IPS-20b (cell line): ENCODE results near the gene A2M.

ENCODE experiments used
- H3K27ac ChIP-seq: one replicate; pipeline ENCODE4 v1.5.1; 2013; ENCODE audit warnings: low read length
- H3K27me3 ChIP-seq: 2 replicates; pipeline ENCODE4 v1.6.1; 2013; ENCODE audit warnings: mild to moderate bottlenecking, low read length, inconsistent platforms; ENCODE audit not compliant: insufficient read depth
- H3K36me3 ChIP-seq: 2 replicates; pipeline ENCODE4 v1.6.1; 2013; ENCODE audit warnings: low read depth, mild to moderate bottlenecking, inconsistent platforms, low read length, moderate library complexity; ENCODE audit not compliant: insufficient read depth
- H3K4me1 ChIP-seq: 2 replicates; pipeline ENCODE4 v1.6.1; 2013; ENCODE audit warnings: mild to moderate bottlenecking, control low read depth, inconsistent platforms, low read length, moderate library complexity; ENCODE audit not compliant: insufficient read depth
- H3K4me3 ChIP-seq: 2 replicates; pipeline ENCODE4 v1.5.1; 2013; ENCODE audit warnings: mild to moderate bottlenecking, low read length, inconsistent platforms
- H3K9ac ChIP-seq: 2 replicates; pipeline ENCODE4 v1.6.1; 2013; ENCODE audit warnings: low read depth, mild to moderate bottlenecking, inconsistent platforms, low read length, moderate library complexity
- H3K9me3 ChIP-seq: 2 replicates; pipeline ENCODE4 v1.6.1; 2013; ENCODE audit warnings: mild to moderate bottlenecking, low read depth, low read length, inconsistent platforms; ENCODE audit not compliant: insufficient read depth

Gene A2M

DNA sequence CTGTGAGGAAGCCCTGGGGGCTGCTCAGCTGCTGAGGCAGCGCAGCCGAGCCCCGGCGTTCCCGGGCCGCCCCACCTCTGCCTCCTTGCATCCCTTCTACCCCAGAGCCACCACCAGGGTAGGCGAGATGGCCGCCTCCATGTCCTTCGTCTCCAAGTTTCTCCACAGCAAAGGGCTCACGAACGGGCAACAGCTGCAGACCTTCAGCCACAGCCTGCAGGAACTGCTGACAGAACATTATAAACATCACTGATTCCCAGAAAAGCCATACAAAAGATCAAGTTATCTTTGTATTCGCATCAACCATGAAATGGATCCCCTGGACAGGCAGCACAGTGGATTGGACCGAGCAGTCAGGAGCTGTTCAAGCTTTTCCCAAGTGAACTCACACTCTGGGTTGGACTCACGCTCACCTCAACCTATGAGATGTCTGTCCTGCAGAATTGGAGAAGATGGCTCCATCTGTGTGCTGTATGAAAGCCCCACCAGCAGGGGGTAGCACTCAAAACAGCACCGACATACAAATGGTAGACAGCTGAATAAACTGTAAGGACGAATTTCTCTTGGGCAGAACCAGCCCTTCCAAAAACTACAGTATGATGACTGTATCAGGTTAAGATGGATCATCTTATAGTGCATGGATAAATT is 19.4 kb upstream of the A2M start:
- H3K4me3 ChIP-seq, result no peak overlapping the region
- H3K27me3 ChIP-seq, result no peaks in the 10 kb centered on the region
- no peak overlapping the region for H3K27ac ChIP-seq
- H3K36me3 ChIP-seq, result no peaks in the 10 kb centered on the region
- no peaks in the 10 kb centered on the region for H3K4me1 ChIP-seq
- peaks cover 14% of the 10 kb centered on the region; the same call in 1 of the 2 replicates for H3K9me3 ChIP-seq
- H3K9ac ChIP-seq, result no peak overlapping the region

DNA sequence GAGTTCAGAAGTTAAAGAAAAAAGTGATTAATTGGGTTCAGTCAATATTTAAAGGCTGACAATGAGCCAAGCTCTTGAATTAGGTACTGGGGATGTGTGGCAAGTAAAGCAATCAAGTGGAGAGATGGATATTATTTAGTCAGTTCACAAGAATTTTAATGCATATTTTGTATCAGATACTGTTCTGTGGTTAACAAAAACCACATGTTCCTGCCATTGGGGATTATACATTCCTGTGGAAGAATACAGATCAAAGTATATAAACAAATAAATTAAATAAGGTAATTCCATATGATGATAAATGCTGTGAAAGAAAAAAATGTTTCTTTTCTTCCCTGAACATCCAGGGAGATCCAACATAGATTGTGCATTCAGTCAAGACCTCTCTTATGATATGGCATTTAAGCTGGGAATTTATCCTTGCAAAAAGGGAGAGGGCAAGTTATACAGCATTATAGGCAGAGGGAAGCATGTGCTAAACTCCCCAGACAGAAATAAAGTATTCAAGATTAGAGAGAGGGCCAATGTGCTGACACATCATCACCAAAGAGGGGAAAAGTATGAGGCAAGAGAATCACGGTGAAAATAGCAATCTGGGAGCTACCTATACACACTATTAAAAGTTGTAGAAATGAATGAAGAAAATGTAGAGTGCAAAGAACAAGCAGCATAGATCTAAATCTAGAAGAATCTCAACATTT is 17.6 kb upstream of the A2M start:
- Histone ChIP-seq H3K9ac (no peak overlapping the region), H3K36me3 (no peaks in the 10 kb centered on the region), H3K27me3 (no peaks in the 10 kb centered on the region), H3K9me3 (no peaks in the 10 kb centered on the region), H3K4me3 (no peak overlapping the region), H3K4me1 (no peaks in the 10 kb centered on the region), H3K27ac (no peak overlapping the region)

DNA sequence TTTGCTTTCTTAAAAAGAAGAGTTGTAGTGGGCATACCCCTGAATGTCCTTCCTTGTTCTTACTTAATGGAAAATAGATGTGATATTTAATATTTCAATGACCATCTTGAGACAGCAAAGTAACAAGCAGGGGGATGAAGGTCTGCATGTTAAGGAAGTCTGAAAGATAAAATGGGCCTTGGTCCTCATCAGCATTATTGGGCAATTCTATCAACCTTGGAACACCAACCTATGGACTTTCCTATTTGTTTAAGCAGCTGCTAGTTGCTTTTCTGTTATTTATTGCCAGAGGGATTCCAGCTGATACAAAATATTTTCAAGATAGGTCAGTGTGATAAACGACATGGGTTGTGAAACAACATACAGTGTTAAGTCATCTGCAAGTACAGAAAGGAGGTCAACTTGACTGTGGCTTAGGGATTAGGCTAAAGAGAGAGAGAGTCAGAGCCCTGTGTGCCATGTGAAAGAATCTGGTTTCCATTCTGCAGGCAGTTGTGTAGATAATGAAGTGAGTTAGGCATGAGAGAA is 16.4 kb upstream of the A2M start:
- H3K4me1 ChIP-seq, result no peaks in the 10 kb centered on the region
- H3K4me3 ChIP-seq, result no peak overlapping the region
- no peaks in the 10 kb centered on the region for H3K36me3 ChIP-seq
- H3K27me3 ChIP-seq, result no peaks in the 10 kb centered on the region
- no peak overlapping the region for H3K9ac ChIP-seq
- H3K9me3 ChIP-seq, result no peaks in the 10 kb centered on the region
- no peak overlapping the region for H3K27ac ChIP-seq

DNA sequence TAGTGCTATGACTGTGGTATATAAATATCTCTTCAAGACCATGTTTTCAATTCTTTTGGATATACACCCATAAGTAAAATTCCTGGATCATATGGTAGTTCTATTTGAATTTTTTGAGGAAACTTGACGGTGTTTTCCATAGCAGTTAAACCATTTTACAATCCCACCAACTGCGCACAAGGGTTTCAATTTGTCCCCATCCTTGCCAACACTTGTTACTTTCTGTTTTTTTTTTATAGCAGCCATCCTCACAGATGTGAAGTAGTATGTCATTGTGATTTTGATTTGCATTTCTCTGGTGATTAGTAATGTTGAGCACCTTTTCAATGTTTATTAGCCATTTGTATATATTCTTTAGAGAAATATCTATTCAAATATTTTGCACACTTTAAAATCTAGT is 14.5 kb upstream of the A2M start:
- Histone ChIP-seq H3K4me3 (no peak overlapping the region), H3K36me3 (no peaks in the 10 kb centered on the region), H3K4me1 (no peaks in the 10 kb centered on the region), H3K27ac (no peak overlapping the region), H3K9ac (no peak overlapping the region), H3K27me3 (no peaks in the 10 kb centered on the region), H3K9me3 (no peaks in the 10 kb centered on the region)

DNA sequence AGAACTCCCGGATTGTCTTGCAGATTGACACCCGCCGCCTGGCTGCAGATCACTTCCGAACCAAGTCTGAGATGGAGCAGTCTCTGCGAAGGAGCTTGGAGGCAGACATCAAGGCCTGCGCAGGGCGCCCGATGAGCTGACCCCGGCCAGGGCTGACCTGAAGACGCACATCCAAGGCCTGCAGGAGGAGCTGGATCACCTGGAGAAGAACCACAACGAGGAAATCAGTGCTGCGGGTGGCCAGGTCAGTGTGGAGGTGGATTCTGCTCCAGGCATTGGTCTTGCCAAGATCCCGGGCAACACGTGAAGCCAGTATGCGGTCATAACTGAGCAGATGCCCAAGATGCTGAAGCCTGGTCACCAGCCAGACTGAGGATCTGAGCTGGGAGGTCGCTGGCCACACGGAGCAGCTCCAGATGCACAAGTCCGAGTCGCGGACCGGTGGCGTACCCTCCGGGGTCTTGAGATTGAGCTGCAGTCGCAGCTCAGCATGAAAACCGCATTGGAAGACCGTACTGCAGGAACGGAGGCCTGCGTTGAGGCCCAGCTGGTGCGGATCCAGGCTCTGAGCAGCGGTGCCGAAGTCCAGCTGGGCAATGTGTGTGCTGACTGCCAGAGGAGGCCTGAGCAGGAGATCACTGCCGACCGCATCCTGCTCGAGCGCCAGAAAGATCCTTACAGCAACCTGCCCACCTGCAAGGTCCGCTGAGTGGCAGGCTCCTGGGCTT is 12.4 kb upstream of the A2M start:
- H3K27me3 ChIP-seq, result no peaks in the 10 kb centered on the region
- H3K9me3 ChIP-seq, result no peaks in the 10 kb centered on the region
- H3K9ac ChIP-seq, result no peak overlapping the region
- H3K4me1 ChIP-seq, result no peaks in the 10 kb centered on the region
- no peak overlapping the region for H3K27ac ChIP-seq
- H3K4me3 ChIP-seq, result no peak overlapping the region
- H3K36me3 ChIP-seq, result no peaks in the 10 kb centered on the region

DNA sequence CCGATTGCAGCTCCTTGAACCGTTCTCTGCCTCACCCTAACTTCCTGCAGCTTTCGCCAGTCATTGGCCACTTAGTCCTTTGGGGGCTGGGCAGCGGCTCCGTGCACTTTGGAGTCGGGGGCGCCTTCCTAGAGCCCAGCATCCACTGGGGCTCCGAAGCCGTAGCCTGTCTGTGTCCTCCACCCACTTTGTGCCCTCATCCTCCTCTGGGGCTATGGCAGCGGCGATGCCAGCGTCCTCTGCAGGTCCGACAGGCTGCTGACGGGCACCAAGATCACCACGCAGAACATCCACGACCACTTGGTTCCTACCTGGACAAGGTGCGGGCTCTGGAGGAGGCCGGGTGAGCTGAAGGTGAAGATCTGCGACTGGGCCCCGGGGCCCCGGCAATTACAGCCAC is 11.8 kb upstream of the A2M start:
- Histone ChIP-seq H3K27ac (no peak overlapping the region), H3K36me3 (no peaks in the 10 kb centered on the region), H3K9ac (no peak overlapping the region), H3K4me3 (no peak overlapping the region), H3K27me3 (no peaks in the 10 kb centered on the region), H3K9me3 (no peaks in the 10 kb centered on the region), H3K4me1 (no peaks in the 10 kb centered on the region)

DNA sequence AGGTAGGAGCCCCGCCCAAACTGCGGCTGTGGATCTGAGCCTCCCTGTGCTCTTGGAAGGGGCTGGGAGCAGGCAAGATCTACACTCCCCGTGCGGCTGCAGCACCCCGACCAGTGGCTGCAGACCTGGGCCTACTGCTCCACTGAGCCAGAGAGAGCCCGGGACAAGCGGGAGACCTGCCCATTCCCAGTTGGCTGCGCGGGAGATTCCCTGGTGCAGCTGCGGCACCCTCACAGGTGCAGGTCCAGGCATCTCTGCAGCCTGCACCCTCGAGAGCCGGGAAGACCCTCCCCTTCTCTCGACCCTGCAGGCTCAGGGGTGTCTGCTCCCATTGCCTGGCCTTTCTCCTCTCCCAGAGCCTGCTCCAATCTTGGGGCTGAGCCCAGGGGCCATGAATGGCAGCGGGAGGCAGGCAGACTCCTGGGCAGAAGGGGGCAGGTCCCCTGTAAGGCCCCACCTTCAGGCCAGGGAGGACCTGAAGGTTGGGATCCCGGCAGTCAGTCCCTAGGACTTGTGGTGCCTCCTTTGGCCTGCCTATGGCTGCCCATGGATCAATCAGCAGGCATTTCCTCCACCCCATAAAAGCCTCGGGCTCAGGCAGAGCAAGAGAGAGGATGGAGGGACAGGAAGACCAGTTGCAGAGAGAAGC is 8.8 kb upstream of the A2M start:
- Histone ChIP-seq H3K27ac (no peak overlapping the region), H3K9ac (no peak overlapping the region), H3K4me3 (no peak overlapping the region), H3K36me3 (no peaks in the 10 kb centered on the region), H3K4me1 (no peaks in the 10 kb centered on the region), H3K9me3 (no peaks in the 10 kb centered on the region), H3K27me3 (no peaks in the 10 kb centered on the region)

DNA sequence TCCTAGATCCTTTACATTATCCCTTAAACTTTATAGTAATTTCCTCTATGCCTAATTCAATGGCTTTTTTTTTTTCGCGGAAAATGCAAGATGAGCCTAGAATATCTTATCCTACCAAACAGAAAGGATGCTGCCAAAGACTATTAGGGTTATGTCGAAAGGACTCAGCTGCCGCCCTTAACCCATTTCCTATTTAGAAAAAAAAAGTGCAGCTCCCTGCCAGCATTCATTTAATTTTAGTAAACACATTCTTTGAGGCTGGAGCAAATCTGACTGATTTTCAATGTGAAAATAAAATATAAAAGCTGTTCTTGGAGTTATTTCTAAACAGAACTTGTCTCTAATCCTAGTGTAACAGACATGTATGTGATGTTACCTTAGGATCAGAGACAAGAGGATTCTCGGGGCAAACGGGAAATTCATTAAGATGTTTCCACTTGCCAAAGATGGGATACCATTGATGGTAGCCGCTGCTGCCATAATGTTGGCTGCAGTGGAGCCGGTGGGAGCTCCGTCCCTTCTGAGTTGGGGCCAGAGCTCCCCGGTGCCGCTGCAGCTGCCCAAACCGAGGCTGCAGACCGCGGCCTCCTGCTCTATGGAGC is 8.2 kb upstream of the A2M start:
- Histone ChIP-seq H3K9ac (no peak overlapping the region), H3K9me3 (no peaks in the 10 kb centered on the region), H3K27me3 (no peaks in the 10 kb centered on the region), H3K27ac (no peak overlapping the region), H3K4me3 (no peak overlapping the region), H3K36me3 (no peaks in the 10 kb centered on the region), H3K4me1 (no peaks in the 10 kb centered on the region)

DNA sequence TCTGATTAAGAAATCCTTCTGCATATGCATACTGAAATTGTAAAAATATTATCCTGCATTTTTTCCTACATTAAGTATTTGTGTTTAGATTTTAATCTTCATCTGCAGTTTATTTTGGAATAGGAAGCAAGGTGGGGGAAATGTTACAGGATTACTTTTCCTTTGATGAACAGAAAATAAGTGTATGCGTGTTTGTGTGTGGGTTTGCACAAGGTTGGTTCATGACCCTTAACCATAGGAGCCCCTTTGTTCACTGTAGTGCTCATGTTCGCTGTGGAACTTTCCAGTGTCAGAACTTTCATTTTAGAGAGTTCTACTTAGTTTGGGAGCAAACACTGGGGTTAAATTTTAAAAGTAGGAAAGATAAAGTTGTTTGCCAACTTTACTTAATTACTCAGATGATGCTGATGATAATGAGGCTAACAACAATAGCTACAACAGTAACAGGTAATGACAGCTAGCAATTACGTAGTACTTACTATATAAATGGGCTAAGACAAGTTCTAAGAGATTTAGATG is 6.4 kb upstream of the A2M start:
- Histone ChIP-seq H3K9ac (no peak overlapping the region), H3K4me1 (no peaks in the 10 kb centered on the region), H3K27ac (no peak overlapping the region), H3K27me3 (no peaks in the 10 kb centered on the region), H3K9me3 (no peaks in the 10 kb centered on the region), H3K36me3 (no peaks in the 10 kb centered on the region), H3K4me3 (no peak overlapping the region)

DNA sequence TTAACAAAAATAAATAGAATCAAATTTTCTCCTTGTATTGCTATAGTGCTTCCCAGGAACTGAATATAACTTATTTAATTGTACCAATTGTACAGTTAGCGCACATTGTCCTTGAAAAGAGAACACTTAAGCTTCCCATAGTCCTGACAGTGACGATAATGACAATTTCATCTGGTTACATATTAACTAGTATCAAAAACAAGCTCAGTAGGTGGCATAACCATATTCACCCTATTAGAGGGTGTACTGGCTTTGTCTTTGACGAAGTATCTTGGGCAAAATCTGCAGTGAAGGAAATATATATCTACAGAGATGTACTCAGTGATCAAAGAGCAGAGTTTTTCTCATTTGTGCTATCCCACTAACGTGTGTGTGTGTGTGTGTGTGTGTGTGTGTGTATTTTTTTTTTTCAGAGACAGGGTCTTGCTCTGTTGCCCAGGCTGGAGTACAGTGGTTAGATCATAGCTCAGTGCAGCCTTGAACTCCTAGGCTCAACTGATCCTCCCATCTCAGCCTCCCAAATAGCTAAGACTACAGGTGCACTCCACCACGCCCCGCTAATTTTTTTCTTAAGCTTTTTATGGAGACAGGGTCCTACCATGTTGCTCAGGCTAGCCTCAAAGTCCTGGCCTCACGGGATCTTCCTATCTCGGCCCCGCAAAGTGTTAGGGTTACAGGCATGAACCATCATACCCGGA is 4.9 kb upstream of the A2M start:
- Histone ChIP-seq H3K9ac (no peak overlapping the region), H3K9me3 (no peaks in the 10 kb centered on the region), H3K27ac (no peak overlapping the region), H3K36me3 (no peaks in the 10 kb centered on the region), H3K27me3 (no peaks in the 10 kb centered on the region), H3K4me1 (peaks cover 8% of the 10 kb centered on the region; the same call in 1 of the 2 replicates), H3K4me3 (no peak overlapping the region)

DNA sequence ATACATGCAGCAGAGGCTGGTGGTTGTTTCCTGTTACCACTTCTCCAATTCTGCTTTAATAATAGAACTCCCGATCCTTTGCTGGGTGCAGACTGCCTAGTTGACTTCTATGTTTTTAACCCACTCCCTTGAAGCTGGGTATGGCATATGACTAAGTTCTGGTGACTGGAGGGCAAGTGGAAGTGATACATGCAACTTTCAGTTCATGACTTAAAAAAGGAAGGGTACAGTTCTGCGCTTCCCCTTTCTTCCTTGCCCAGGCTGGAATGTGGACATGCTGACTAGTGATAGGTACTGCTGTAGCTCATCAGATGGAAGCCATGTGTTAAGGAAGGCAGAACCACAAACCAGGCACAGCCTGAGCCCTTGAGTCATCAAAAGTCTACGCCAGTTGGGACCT is 2.4 kb upstream of the A2M start:
- no peak overlapping the region for H3K4me3 ChIP-seq
- peaks cover 9% of the 10 kb centered on the region; the same call in 1 of the 2 replicates for H3K4me1 ChIP-seq
- H3K9me3 ChIP-seq, result no peaks in the 10 kb centered on the region
- H3K27me3 ChIP-seq, result no peaks in the 10 kb centered on the region
- no peak overlapping the region for H3K9ac ChIP-seq
- no peaks in the 10 kb centered on the region for H3K36me3 ChIP-seq
- no peak overlapping the region for H3K27ac ChIP-seq
